ENCODE data around the gene BOK. TPM values are rescaled to one million over a fixed set of nuclear protein-coding genes. Genes with fewer than 3 reads are reported as not detected.

Gene BOK
- total and polyA plus RNA-seq, 2 donors = 2.5 to 5.1 TPM

- Histone ChIP-seq H3K27ac (ENCODE audit: low read depth in 1 of 2, low read length in 1 of 2) (no peak overlapping the region), H3K4me3 (ENCODE audit: low read length in 2 of 2) (no peak overlapping the region), H3K9me3 (ENCODE audit: control insufficient read depth in 2 of 2, insufficient read depth in 1 of 2, low read length in 1 of 2) (no peaks in the 10 kb centered on the region), H3K36me3 (ENCODE audit: control insufficient read depth in 2 of 2, insufficient read depth in 2 of 2, low read length in 1 of 2) (no peaks in the 10 kb centered on the region), H3K27me3 (ENCODE audit: control insufficient read depth in 2 of 2, insufficient read depth in 1 of 2, low read length in 1 of 2) (peaks cover 19 to 81% of the 10 kb centered on the region in 2 donors), H3K4me1 (ENCODE audit: control insufficient read depth in 2 of 2, insufficient read depth in 2 of 2, low read length in 2 of 2) (peaks cover 0 to 5% of the 10 kb centered on the region in 2 donors)
- no peak for DNase-seq (ENCODE audit: low read depth in 6 of 9, low spot score in 9 of 9)
- WGBS = 60% methylated on average over 6 of the region's 6 CpGs
Observed at GRCh38 chr2:241553981-241554380, 4.6 kb upstream of the BOK start.

GRCh38 chr2:241554610-241555322, 3.8 kb upstream of the BOK start:
- H3K27ac ChIP-seq (ENCODE audit: low read depth in 1 of 2, low read length in 1 of 2) = no peak overlapping the region
- peaks cover 24 to 85% of the 10 kb centered on the region in 2 donors for H3K27me3 ChIP-seq (ENCODE audit: control insufficient read depth in 2 of 2, insufficient read depth in 1 of 2, low read length in 1 of 2)
- H3K9me3 ChIP-seq (ENCODE audit: control insufficient read depth in 2 of 2, insufficient read depth in 1 of 2, low read length in 1 of 2) = no peaks in the 10 kb centered on the region
- WGBS = 97% methylated on average over 7 of the region's 7 CpGs
- no peak for DNase-seq (ENCODE audit: low read depth in 6 of 9, low spot score in 9 of 9)
- no peaks in the 10 kb centered on the region for H3K36me3 ChIP-seq (ENCODE audit: control insufficient read depth in 2 of 2, insufficient read depth in 2 of 2, low read length in 1 of 2)
- H3K4me1 ChIP-seq (ENCODE audit: control insufficient read depth in 2 of 2, insufficient read depth in 2 of 2, low read length in 2 of 2) = peaks cover 2 to 5% of the 10 kb centered on the region in 2 donors
- H3K4me3 ChIP-seq (ENCODE audit: low read length in 2 of 2) = no peak overlapping the region

GRCh38 chr2:241555711-241556110, 2.8 kb upstream of the BOK start:
- no peaks in the 10 kb centered on the region for H3K36me3 ChIP-seq (ENCODE audit: control insufficient read depth in 2 of 2, insufficient read depth in 2 of 2, low read length in 1 of 2)
- DNase-seq (ENCODE audit: low read depth in 6 of 9, low spot score in 9 of 9) = no peak
- peaks cover 33 to 88% of the 10 kb centered on the region in 2 donors for H3K27me3 ChIP-seq (ENCODE audit: control insufficient read depth in 2 of 2, insufficient read depth in 1 of 2, low read length in 1 of 2)
- no peak overlapping the region for H3K4me3 ChIP-seq (ENCODE audit: low read length in 2 of 2)
- WGBS = 32% methylated on average over 3 of the region's 3 CpGs
- H3K9me3 ChIP-seq (ENCODE audit: control insufficient read depth in 2 of 2, insufficient read depth in 1 of 2, low read length in 1 of 2) = no peaks in the 10 kb centered on the region
- H3K4me1 ChIP-seq (ENCODE audit: control insufficient read depth in 2 of 2, insufficient read depth in 2 of 2, low read length in 2 of 2) = peaks cover 2 to 5% of the 10 kb centered on the region in 2 donors
- H3K27ac ChIP-seq (ENCODE audit: low read depth in 1 of 2, low read length in 1 of 2) = no peak overlapping the region

- DNase-seq (ENCODE audit: low read depth in 6 of 9, low spot score in 9 of 9) = no peak
- peaks cover 37 to 82% of the 10 kb centered on the region in 2 donors for H3K27me3 ChIP-seq (ENCODE audit: control insufficient read depth in 2 of 2, insufficient read depth in 1 of 2, low read length in 1 of 2)
- no peaks in the 10 kb centered on the region for H3K36me3 ChIP-seq (ENCODE audit: control insufficient read depth in 2 of 2, insufficient read depth in 2 of 2, low read length in 1 of 2)
- H3K27ac ChIP-seq (ENCODE audit: low read depth in 1 of 2, low read length in 1 of 2) = no peak overlapping the region
- peaks cover 2 to 5% of the 10 kb centered on the region in 2 donors for H3K4me1 ChIP-seq (ENCODE audit: control insufficient read depth in 2 of 2, insufficient read depth in 2 of 2, low read length in 2 of 2)
- H3K9me3 ChIP-seq (ENCODE audit: control insufficient read depth in 2 of 2, insufficient read depth in 1 of 2, low read length in 1 of 2) = no peaks in the 10 kb centered on the region
- H3K4me3 ChIP-seq (ENCODE audit: low read length in 2 of 2) = no peak overlapping the region
Observed at GRCh38 chr2:241556746-241557145, 1.8 kb upstream of the BOK start.

- 14% methylated on average over 78 of the region's 78 CpGs for WGBS
- Histone ChIP-seq H3K36me3 (ENCODE audit: control insufficient read depth in 2 of 2, insufficient read depth in 2 of 2, low read length in 1 of 2) (no peaks in the 10 kb centered on the region), H3K27ac (ENCODE audit: low read depth in 1 of 2, low read length in 1 of 2) (no peak overlapping the region), H3K4me3 (ENCODE audit: low read length in 2 of 2) (peak overlapping the region in 1 of 2 donors; percentile 46), H3K27me3 (ENCODE audit: control insufficient read depth in 2 of 2, insufficient read depth in 1 of 2, low read length in 1 of 2) (peaks cover 37 to 64% of the 10 kb centered on the region in 2 donors), H3K4me1 (ENCODE audit: control insufficient read depth in 2 of 2, insufficient read depth in 2 of 2, low read length in 2 of 2) (peaks cover 2 to 5% of the 10 kb centered on the region in 2 donors), H3K9me3 (ENCODE audit: control insufficient read depth in 2 of 2, insufficient read depth in 1 of 2, low read length in 1 of 2) (peaks cover 0 to 1% of the 10 kb centered on the region in 2 donors)
- no peak for DNase-seq (ENCODE audit: low read depth in 6 of 9, low spot score in 9 of 9)
Observed at GRCh38 chr2:241559323-241560161, 997 bp downstream of the BOK start.

- Histone ChIP-seq H3K4me3 (ENCODE audit: low read length in 2 of 2) (no peak overlapping the region), H3K36me3 (ENCODE audit: control insufficient read depth in 2 of 2, insufficient read depth in 2 of 2, low read length in 1 of 2) (no peaks in the 10 kb centered on the region), H3K27me3 (ENCODE audit: control insufficient read depth in 2 of 2, insufficient read depth in 1 of 2, low read length in 1 of 2) (peaks cover 37 to 58% of the 10 kb centered on the region in 2 donors), H3K4me1 (ENCODE audit: control insufficient read depth in 2 of 2, insufficient read depth in 2 of 2, low read length in 2 of 2) (peaks cover 2 to 5% of the 10 kb centered on the region in 2 donors), H3K9me3 (ENCODE audit: control insufficient read depth in 2 of 2, insufficient read depth in 1 of 2, low read length in 1 of 2) (peaks cover 0 to 1% of the 10 kb centered on the region in 2 donors), H3K27ac (ENCODE audit: low read depth in 1 of 2, low read length in 1 of 2) (no peak overlapping the region)
- 88% methylated on average over 18 of the region's 18 CpGs for WGBS
- DNase-seq (ENCODE audit: low read depth in 6 of 9, low spot score in 9 of 9) = no peak
Observed at GRCh38 chr2:241560162-241560882, 1.8 kb downstream of the BOK start.

- H3K36me3 ChIP-seq (ENCODE audit: control insufficient read depth in 2 of 2, insufficient read depth in 2 of 2, low read length in 1 of 2) = no peaks in the 10 kb centered on the region
- H3K4me1 ChIP-seq (ENCODE audit: control insufficient read depth in 2 of 2, insufficient read depth in 2 of 2, low read length in 2 of 2) = peaks cover 0 to 2% of the 10 kb centered on the region in 2 donors
- no peak overlapping the region for H3K27ac ChIP-seq (ENCODE audit: low read depth in 1 of 2, low read length in 1 of 2)
- peaks cover 37 to 54% of the 10 kb centered on the region in 2 donors for H3K27me3 ChIP-seq (ENCODE audit: control insufficient read depth in 2 of 2, insufficient read depth in 1 of 2, low read length in 1 of 2)
- 85% methylated on average over 19 of the region's 19 CpGs for WGBS
- H3K4me3 ChIP-seq (ENCODE audit: low read length in 2 of 2) = no peak overlapping the region
- no peak for DNase-seq (ENCODE audit: low read depth in 6 of 9, low spot score in 9 of 9)
- H3K9me3 ChIP-seq (ENCODE audit: control insufficient read depth in 2 of 2, insufficient read depth in 1 of 2, low read length in 1 of 2) = peaks cover 0 to 1% of the 10 kb centered on the region in 2 donors
Observed at GRCh38 chr2:241560883-241561474, 2.4 kb downstream of the BOK start.

GRCh38 chr2:241561832-241562231, 3.3 kb downstream of the BOK start:
- H3K36me3 ChIP-seq (ENCODE audit: control insufficient read depth in 2 of 2, insufficient read depth in 2 of 2, low read length in 1 of 2) = no peaks in the 10 kb centered on the region
- WGBS = 87% methylated on average over 18 of the region's 18 CpGs
- DNase-seq (ENCODE audit: low read depth in 6 of 9, low spot score in 9 of 9) = no peak
- H3K27me3 ChIP-seq (ENCODE audit: control insufficient read depth in 2 of 2, insufficient read depth in 1 of 2, low read length in 1 of 2) = peaks cover 37 to 47% of the 10 kb centered on the region in 2 donors
- H3K4me3 ChIP-seq (ENCODE audit: low read length in 2 of 2) = no peak overlapping the region
- peaks cover 0 to 1% of the 10 kb centered on the region in 2 donors for H3K9me3 ChIP-seq (ENCODE audit: control insufficient read depth in 2 of 2, insufficient read depth in 1 of 2, low read length in 1 of 2)
- H3K27ac ChIP-seq (ENCODE audit: low read depth in 1 of 2, low read length in 1 of 2) = no peak overlapping the region
- H3K4me1 ChIP-seq (ENCODE audit: control insufficient read depth in 2 of 2, insufficient read depth in 2 of 2, low read length in 2 of 2) = peaks cover 0 to 2% of the 10 kb centered on the region in 2 donors
